NCI-H2227 (cell line): ENCODE results near the gene ENTREP1.

ENCODE experiments used
- DNase-seq: peaks from one replicate; lab custom pipeline; 2025; ENCODE audit not compliant: unreplicated experiment; lab: John Stamatoyannopoulos, UW

ENTREP1 gene

DNA sequence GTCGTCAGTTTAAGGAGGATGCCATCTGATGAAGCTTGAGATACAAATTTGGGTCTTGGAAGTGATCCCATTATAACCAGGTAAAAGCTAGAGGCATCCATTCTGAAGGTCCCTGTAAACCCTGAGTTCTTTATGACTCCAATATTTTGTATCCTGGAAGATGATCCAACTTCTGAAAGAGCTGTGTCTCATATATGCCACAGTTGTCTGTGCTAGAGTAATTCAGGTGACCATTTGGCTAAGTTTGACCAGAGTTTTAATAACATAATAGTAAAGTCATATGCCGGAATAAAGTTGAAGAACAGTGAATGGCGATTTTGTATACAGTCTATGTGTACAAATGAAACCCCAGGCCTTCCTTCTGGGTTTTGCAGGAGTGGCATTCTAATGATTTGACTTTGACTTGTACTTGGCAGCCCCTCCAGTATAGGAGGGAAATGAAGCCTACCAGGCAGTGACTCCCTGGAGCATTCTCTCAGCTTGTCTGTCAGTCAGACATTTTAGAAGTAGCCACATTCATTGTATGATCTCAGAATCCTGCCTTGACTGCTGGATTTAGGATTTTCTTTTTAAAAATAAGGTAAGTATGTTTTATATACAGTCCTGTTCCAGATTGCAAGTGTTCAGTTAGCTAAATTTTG lies 39.6 kb downstream of the ENTREP1 start:
- DNase-seq = no peak

DNA sequence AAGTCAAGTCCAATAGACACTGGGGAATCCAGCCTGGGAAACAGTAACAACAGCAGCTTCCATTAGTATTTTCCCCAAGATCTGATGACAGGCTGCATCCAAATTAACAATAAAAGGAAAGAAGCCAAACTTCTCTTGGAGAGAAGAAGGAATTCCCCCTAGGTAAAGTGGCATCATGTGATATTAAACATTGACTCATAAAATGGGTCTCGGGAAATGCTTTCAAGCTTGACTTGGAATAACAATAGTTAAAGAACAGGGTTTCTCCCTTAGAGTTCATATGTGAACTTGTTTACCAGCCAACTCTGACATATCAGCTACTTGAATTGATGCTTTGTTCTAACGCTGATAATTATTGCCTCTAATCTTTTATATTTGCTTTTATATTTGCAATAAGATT lies 45.4 kb downstream of the ENTREP1 start:
- no peak for DNase-seq

- DNase-seq = no peak
These were observed 46.0 kb downstream of the ENTREP1 start for GRCh38 chr9:69371001-69371400.

GRCh38 chr9:69376651-69377050 lies 51.6 kb downstream of the ENTREP1 start:
- DNase-seq = no peak

DNA sequence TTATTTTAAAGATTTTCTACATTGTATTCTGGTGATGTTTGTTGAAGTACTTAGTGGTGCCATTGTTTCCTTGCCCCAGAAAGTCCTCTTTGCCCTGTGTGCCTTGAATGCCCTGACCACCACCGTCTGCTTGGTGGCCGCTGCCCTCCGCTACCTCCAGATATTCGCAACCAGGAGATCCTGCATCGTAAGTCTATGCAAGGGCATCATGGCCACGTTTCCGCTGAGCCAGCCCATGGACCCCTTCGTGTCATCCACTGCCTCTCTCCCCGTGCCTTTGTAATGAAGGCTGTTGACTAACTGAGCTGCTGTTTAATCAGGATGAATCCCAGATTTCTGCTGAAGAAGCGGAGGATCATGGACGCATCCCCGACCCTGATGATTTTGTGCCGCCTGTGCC lies 52.3 kb downstream of the ENTREP1 start:
- no peak for DNase-seq

DNA sequence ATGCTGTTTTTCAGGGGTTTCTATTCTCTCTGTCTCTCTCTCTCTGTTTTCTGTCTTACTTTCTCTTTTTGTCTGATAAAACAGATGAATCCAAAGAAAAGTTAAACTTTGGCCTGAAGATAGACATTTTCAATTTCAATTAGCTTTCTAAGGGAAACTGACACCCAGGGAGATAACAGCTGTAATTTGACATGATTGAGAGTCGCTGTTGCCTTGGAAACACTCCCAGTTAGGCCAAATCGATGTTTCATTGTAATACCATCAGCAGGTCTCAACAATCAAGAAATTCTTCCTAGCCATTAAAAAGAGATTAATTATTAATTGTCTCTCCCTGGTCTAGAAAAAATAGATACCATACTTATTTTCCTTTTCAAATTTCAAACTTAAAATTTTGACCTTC lies 53.0 kb downstream of the ENTREP1 start:
- DNase-seq = no peak

- DNase-seq = no peak
These were observed 54.4 kb downstream of the ENTREP1 start for GRCh38 chr9:69379270-69379982.

- no peak for DNase-seq
These were observed 55.3 kb downstream of the ENTREP1 start for GRCh38 chr9:69380301-69380700.

DNA sequence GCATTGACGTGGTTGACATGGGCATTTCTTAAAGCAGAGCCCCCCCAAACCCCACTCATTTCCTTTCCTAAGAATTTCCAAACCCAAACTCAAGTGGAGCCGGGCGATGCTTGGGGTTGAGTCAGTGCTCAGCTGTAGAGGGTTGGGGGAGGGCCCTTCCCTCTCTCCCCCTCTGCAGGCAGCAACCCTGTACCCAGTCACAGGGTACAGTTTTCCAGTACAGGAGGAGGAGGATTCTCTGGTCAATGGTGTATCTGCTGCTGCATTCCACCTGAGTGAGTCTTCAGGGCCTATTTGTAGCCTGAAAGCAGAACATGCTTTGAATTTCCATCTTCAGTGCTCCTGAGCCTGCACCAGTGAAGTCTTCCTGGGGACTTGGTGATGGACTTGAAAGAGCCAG lies 55.8 kb downstream of the ENTREP1 start:
- no peak for DNase-seq

GRCh38 chr9:69382135-69382534 lies 57.1 kb downstream of the ENTREP1 start:
- DNase-seq = no peak

DNA sequence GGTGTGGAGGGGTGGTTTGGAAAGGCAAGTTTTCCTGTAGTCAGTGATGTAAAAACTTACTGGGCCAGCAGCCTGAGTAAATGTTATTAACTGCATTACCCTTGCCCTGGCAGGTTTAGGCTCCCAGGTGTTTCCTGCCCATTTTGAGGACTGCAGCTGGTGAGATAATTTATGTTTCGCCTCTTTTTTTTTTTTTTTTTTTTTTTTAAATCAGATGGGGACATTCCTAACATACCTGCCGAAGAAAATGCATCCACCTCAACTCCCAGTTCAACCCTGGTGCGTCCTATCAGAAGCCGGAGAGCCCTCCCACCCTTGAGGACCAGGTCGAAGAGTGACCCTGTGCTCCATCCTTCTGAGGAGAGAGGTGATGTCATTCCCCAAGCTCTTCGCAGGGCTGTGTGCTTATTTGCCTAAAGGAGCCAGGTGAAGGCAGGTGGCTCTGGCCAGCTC lies 60.6 kb downstream of the ENTREP1 start:
- DNase-seq = no peak

- no peak for DNase-seq
These were observed 61.6 kb downstream of the ENTREP1 start for GRCh38 chr9:69386651-69387050.

DNA sequence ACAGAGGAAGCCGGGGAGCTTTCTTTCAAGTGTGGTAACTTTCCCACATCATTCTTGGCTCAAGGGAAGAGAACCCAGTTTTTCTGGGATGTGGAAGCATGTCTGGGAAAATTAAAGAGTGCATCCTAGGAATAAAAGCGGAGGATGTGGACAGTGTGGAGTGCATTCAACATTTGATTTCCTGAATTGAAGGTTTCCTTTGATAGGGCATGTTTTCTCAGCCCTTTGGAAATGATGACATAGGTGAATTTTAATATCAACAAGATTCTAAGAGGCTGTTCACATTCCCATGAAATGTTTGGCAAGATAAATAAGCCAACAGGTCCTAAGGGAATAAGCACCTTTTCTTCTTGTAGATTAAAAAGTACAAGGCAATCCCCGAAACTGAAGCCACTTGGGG lies 63.6 kb downstream of the ENTREP1 start:
- no peak for DNase-seq

DNA sequence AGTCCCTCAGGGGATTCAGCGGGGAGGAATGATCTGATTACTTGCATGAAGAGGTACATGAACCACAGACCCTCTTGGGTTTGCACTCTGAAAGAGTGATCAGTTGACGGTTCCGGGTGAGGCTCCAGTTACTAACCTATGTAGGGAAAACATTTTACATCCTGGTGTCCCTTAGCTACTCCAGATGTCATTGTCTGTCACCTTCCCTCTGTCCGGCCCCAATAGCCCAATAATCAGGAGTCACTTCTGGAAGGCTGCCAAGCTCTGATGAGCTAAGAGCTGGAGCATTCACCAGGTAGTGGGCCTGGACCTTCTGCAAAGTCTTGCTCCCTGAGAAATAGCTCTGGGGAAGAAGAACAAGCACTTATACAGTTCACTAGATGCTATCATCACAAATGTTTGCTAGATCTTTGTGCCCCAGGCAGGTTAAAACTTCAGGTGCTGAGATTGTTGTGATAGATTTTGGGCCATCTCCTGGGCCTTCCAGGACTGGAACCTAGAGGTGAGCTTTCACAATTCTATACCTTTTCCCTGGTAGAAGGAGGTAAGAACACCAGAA lies 64.5 kb downstream of the ENTREP1 start:
- no peak for DNase-seq

GRCh38 chr9:69391487-69391886 lies 66.5 kb downstream of the ENTREP1 start:
- DNase-seq = no peak

DNA sequence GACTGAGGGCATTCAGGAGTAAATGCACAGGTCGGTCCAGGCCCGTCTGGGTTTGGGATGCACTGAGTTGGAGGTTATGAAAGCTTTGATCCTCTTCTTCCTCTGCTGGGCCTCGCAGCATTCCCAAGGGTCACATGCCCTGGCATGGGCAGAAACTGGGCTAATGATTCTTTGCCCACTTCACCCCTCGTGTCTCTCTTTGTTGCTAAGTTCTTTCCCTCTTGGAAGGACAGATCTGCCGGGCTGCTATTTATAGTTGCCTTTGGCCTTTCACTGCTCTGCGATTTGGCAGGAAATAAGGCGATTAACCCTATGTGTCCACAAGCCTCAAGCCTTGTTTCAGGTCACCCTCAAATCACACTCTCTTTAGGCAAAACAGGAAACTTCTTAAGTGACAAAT lies 66.9 kb downstream of the ENTREP1 start:
- DNase-seq = no peak

GRCh38 chr9:69392826-69393225 lies 67.8 kb downstream of the ENTREP1 start:
- no peak for DNase-seq

GRCh38 chr9:69393425-69393824 lies 68.4 kb downstream of the ENTREP1 start:
- no peak for DNase-seq

- DNase-seq = no peak
These were observed 70.7 kb downstream of the ENTREP1 start for GRCh38 chr9:69395718-69396117.

GRCh38 chr9:69396759-69397158 lies 71.7 kb downstream of the ENTREP1 start:
- DNase-seq = no peak

- DNase-seq = no peak
These were observed 72.6 kb downstream of the ENTREP1 start for GRCh38 chr9:69397384-69398214.

- no peak for DNase-seq
These were observed 75.5 kb downstream of the ENTREP1 start for GRCh38 chr9:69400470-69400869.
